ENCODE measurements around the gene MYBPHL.
A peak's percentile ranks its signal among the peaks of the same experiment; 100 is the strongest.

Gene MYBPHL

GRCh38 chr1:109338608-109339007 lies 31.8 kb upstream of the MYBPHL start:
- H2BK5ac ChIP-seq (ENCODE audit: low read length): no peak overlapping the region
- H3K18ac ChIP-seq (ENCODE audit: low read length): no peak overlapping the region
- H2BK12ac ChIP-seq (ENCODE audit: low read length): no peak overlapping the region
- no peak overlapping the region for H3K23ac ChIP-seq (ENCODE audit: low read depth, low read length, poor library complexity)
- DNase-seq (ENCODE audit: low spot score): no peak
- no peaks in the 10 kb centered on the region for H3K79me1 ChIP-seq (ENCODE audit: low read depth, low read length)
- H4K91ac ChIP-seq (ENCODE audit: low read depth, low read length, poor library complexity): no peak overlapping the region
- no peaks in the 10 kb centered on the region for H3K4me1 ChIP-seq (ENCODE audit: control insufficient read depth in 2 of 2, insufficient read depth in 1 of 2, low read depth in 1 of 2, low read length in 2 of 2)
- H3K27me3 ChIP-seq (ENCODE audit: control insufficient read depth in 3 of 3, insufficient read depth in 3 of 3, low read depth in 1 of 3, low read length in 3 of 3): no peaks in the 10 kb centered on the region
- no peak overlapping the region for H3K9ac ChIP-seq (ENCODE audit: low read depth, low read length, poor library complexity)
- no peak overlapping the region for H3K4me3 ChIP-seq (ENCODE audit: low read length in 2 of 2)
- no peak overlapping the region for H3K14ac ChIP-seq (ENCODE audit: low read length)
- no peak overlapping the region for H2AK5ac ChIP-seq (ENCODE audit: low read depth, low read length)
- no peak overlapping the region for H3K4me2 ChIP-seq (ENCODE audit: insufficient read depth, low read length, poor library complexity, severe bottlenecking)
- H3K4ac ChIP-seq (ENCODE audit: low read length): no peak overlapping the region
- H3K27ac ChIP-seq (replicated peaks; ENCODE audit: low read length): no peak overlapping the region
- no peak overlapping the region for H2BK120ac ChIP-seq (ENCODE audit: low read depth, low read length)
- no CpG with 5 or more reads among the region's 3 CpGs for WGBS, 2 donors (ENCODE audit: extremely low coverage in 2 of 2, insufficient read length in 2 of 2, insufficient replicate concordance in 1 of 2)
- no peak overlapping the region for H2BK15ac ChIP-seq (ENCODE audit: low read length)
- no peak overlapping the region for H2AFZ ChIP-seq (ENCODE audit: low read length)
- peaks cover 0 to 3% of the 10 kb centered on the region in 2 donors for H3K9me3 ChIP-seq (replicated peaks in 1 of 2; ENCODE audit: control insufficient read depth in 2 of 2, insufficient read depth in 1 of 2, low read depth in 1 of 2, low read length in 2 of 2)
- H4K8ac ChIP-seq (ENCODE audit: low read depth, low read length): no peak overlapping the region
- H3K36me3 ChIP-seq (replicated peaks in 1 of 2; ENCODE audit: control insufficient read depth in 2 of 2, insufficient read depth in 2 of 2, low read length in 2 of 2): peaks cover 27 to 90% of the 10 kb centered on the region in 2 donors

GRCh38 chr1:109338091-109338490 lies 31.3 kb upstream of the MYBPHL start:
- Histone ChIP-seq H2AFZ (ENCODE audit: low read length) (no peak overlapping the region), H3K9ac (ENCODE audit: low read depth, low read length, poor library complexity) (no peak overlapping the region), H3K23ac (ENCODE audit: low read depth, low read length, poor library complexity) (no peak overlapping the region), H3K4me3 (ENCODE audit: low read length in 2 of 2) (no peak overlapping the region), H3K18ac (ENCODE audit: low read length) (no peak overlapping the region), H3K4me1 (ENCODE audit: control insufficient read depth in 2 of 2, insufficient read depth in 1 of 2, low read depth in 1 of 2, low read length in 2 of 2) (no peaks in the 10 kb centered on the region), H3K36me3 (replicated peaks in 1 of 2; ENCODE audit: control insufficient read depth in 2 of 2, insufficient read depth in 2 of 2, low read length in 2 of 2) (peaks cover 25 to 90% of the 10 kb centered on the region in 2 donors), H3K14ac (ENCODE audit: low read length) (no peak overlapping the region), H2BK15ac (ENCODE audit: low read length) (no peak overlapping the region), H2BK12ac (ENCODE audit: low read length) (no peak overlapping the region), H4K8ac (ENCODE audit: low read depth, low read length) (no peak overlapping the region), H2BK120ac (ENCODE audit: low read depth, low read length) (no peak overlapping the region), H3K4ac (ENCODE audit: low read length) (no peak overlapping the region), H2BK5ac (ENCODE audit: low read length) (no peak overlapping the region), H3K4me2 (ENCODE audit: insufficient read depth, low read length, poor library complexity, severe bottlenecking) (no peak overlapping the region), H3K27ac (replicated peaks; ENCODE audit: low read length) (no peak overlapping the region), H3K79me1 (ENCODE audit: low read depth, low read length) (no peaks in the 10 kb centered on the region), H4K91ac (ENCODE audit: low read depth, low read length, poor library complexity) (no peak overlapping the region), H3K9me3 (replicated peaks in 1 of 2; ENCODE audit: control insufficient read depth in 2 of 2, insufficient read depth in 1 of 2, low read depth in 1 of 2, low read length in 2 of 2) (peaks cover 2 to 3% of the 10 kb centered on the region in 2 donors), H2AK5ac (ENCODE audit: low read depth, low read length) (no peak overlapping the region), H3K27me3 (ENCODE audit: control insufficient read depth in 3 of 3, insufficient read depth in 3 of 3, low read depth in 1 of 3, low read length in 3 of 3) (no peaks in the 10 kb centered on the region)
- DNase-seq (ENCODE audit: low spot score): no peak
- WGBS, 2 donors (ENCODE audit: extremely low coverage in 2 of 2, insufficient read length in 2 of 2, insufficient replicate concordance in 1 of 2): no CpG with 5 or more reads among the region's 6 CpGs

- Histone ChIP-seq H2AFZ (ENCODE audit: low read length) (no peak overlapping the region), H3K4me2 (ENCODE audit: insufficient read depth, low read length, poor library complexity, severe bottlenecking) (no peak overlapping the region), H3K27me3 (ENCODE audit: control insufficient read depth in 3 of 3, insufficient read depth in 3 of 3, low read depth in 1 of 3, low read length in 3 of 3) (no peaks in the 10 kb centered on the region), H3K23ac (ENCODE audit: low read depth, low read length, poor library complexity) (peak overlapping the region; percentile 80), H3K27ac (replicated peaks; ENCODE audit: low read length) (no peak overlapping the region), H3K18ac (ENCODE audit: low read length) (peak overlapping the region; percentile 48), H3K79me1 (ENCODE audit: low read depth, low read length) (no peaks in the 10 kb centered on the region), H2BK15ac (ENCODE audit: low read length) (no peak overlapping the region), H3K9me3 (replicated peaks in 1 of 2; ENCODE audit: control insufficient read depth in 2 of 2, insufficient read depth in 1 of 2, low read depth in 1 of 2, low read length in 2 of 2) (peaks cover 5 to 30% of the 10 kb centered on the region in 2 donors), H3K4me3 (ENCODE audit: low read length in 2 of 2) (no peak overlapping the region), H2BK12ac (ENCODE audit: low read length) (no peak overlapping the region), H3K14ac (ENCODE audit: low read length) (no peak overlapping the region), H2BK5ac (ENCODE audit: low read length) (no peak overlapping the region), H2BK120ac (ENCODE audit: low read depth, low read length) (no peak overlapping the region), H3K9ac (ENCODE audit: low read depth, low read length, poor library complexity) (no peak overlapping the region), H4K91ac (ENCODE audit: low read depth, low read length, poor library complexity) (no peak overlapping the region), H3K4ac (ENCODE audit: low read length) (no peak overlapping the region), H4K8ac (ENCODE audit: low read depth, low read length) (no peak overlapping the region), H2AK5ac (ENCODE audit: low read depth, low read length) (no peak overlapping the region), H3K4me1 (ENCODE audit: control insufficient read depth in 2 of 2, insufficient read depth in 1 of 2, low read depth in 1 of 2, low read length in 2 of 2) (no peaks in the 10 kb centered on the region), H3K36me3 (replicated peaks in 1 of 2; ENCODE audit: control insufficient read depth in 2 of 2, insufficient read depth in 2 of 2, low read length in 2 of 2) (peaks cover 21 to 84% of the 10 kb centered on the region in 2 donors)
- WGBS, 2 donors (ENCODE audit: extremely low coverage in 2 of 2, insufficient read length in 2 of 2, insufficient replicate concordance in 1 of 2): no CpG with 5 or more reads among the region's 4 CpGs
- DNase-seq (ENCODE audit: low spot score): no peak
Measured at GRCh38 chr1:109335091-109335490, 28.3 kb upstream of the MYBPHL start.

- H3K4me1 ChIP-seq (ENCODE audit: control insufficient read depth in 2 of 2, insufficient read depth in 1 of 2, low read depth in 1 of 2, low read length in 2 of 2): no peaks in the 10 kb centered on the region
- no peak overlapping the region for H3K4ac ChIP-seq (ENCODE audit: low read length)
- DNase-seq (ENCODE audit: low spot score): no peak
- H3K9me3 ChIP-seq (replicated peaks in 1 of 2; ENCODE audit: control insufficient read depth in 2 of 2, insufficient read depth in 1 of 2, low read depth in 1 of 2, low read length in 2 of 2): peaks cover 5 to 31% of the 10 kb centered on the region in 2 donors
- peaks cover 19 to 85% of the 10 kb centered on the region in 2 donors for H3K36me3 ChIP-seq (replicated peaks in 1 of 2; ENCODE audit: control insufficient read depth in 2 of 2, insufficient read depth in 2 of 2, low read length in 2 of 2)
- no peak overlapping the region for H4K8ac ChIP-seq (ENCODE audit: low read depth, low read length)
- H3K23ac ChIP-seq (ENCODE audit: low read depth, low read length, poor library complexity): no peak overlapping the region
- no peak overlapping the region for H2BK5ac ChIP-seq (ENCODE audit: low read length)
- H2BK120ac ChIP-seq (ENCODE audit: low read depth, low read length): no peak overlapping the region
- no peak overlapping the region for H3K14ac ChIP-seq (ENCODE audit: low read length)
- H2AFZ ChIP-seq (ENCODE audit: low read length): no peak overlapping the region
- H3K4me2 ChIP-seq (ENCODE audit: insufficient read depth, low read length, poor library complexity, severe bottlenecking): no peak overlapping the region
- H2BK15ac ChIP-seq (ENCODE audit: low read length): no peak overlapping the region
- no peak overlapping the region for H3K4me3 ChIP-seq (ENCODE audit: low read length in 2 of 2)
- no peak overlapping the region for H3K27ac ChIP-seq (replicated peaks; ENCODE audit: low read length)
- H2AK5ac ChIP-seq (ENCODE audit: low read depth, low read length): no peak overlapping the region
- H3K9ac ChIP-seq (ENCODE audit: low read depth, low read length, poor library complexity): no peak overlapping the region
- H3K18ac ChIP-seq (ENCODE audit: low read length): no peak overlapping the region
- H3K27me3 ChIP-seq (ENCODE audit: control insufficient read depth in 3 of 3, insufficient read depth in 3 of 3, low read depth in 1 of 3, low read length in 3 of 3): no peaks in the 10 kb centered on the region
- no peaks in the 10 kb centered on the region for H3K79me1 ChIP-seq (ENCODE audit: low read depth, low read length)
- H4K91ac ChIP-seq (ENCODE audit: low read depth, low read length, poor library complexity): no peak overlapping the region
- H2BK12ac ChIP-seq (ENCODE audit: low read length): no peak overlapping the region
Measured at GRCh38 chr1:109331113-109331512, 24.3 kb upstream of the MYBPHL start.

Data from neuronal stem cell (in vitro differentiated cells).